Dendritic cell treated with granulocyte-macrophage colony-stimulating factor and Interleukin-4, amounts not matched to agents 40 ng/mL and 50 ng/mL, for 4 days (primary cell): Measurements from ENCODE around the gene FIBCD1.

Source experiments
- H3K27ac Mint-ChIP-seq: one replicate; pipeline ENCODE4 v1.8.0; 2022; ENCODE audit warnings: mild to moderate bottlenecking, mixed read lengths
- H3K27me3 Mint-ChIP-seq: one replicate; pipeline ENCODE4 v1.8.0; 2022; ENCODE audit warnings: mild to moderate bottlenecking, mixed read lengths
- H3K36me3 Mint-ChIP-seq: one replicate; pipeline ENCODE4 v1.8.0; 2022; ENCODE audit warnings: low read depth, mixed read lengths
- H3K4me1 Mint-ChIP-seq: one replicate; pipeline ENCODE4 v1.8.0; 2022; ENCODE audit warnings: low read depth, mixed read lengths
- H3K4me3 Mint-ChIP-seq: one replicate; pipeline ENCODE4 v1.8.0; 2022; ENCODE audit warnings: mild to moderate bottlenecking, moderate library complexity, mixed read lengths
- H3K9me3 Mint-ChIP-seq: one replicate; pipeline ENCODE4 v1.8.0; 2022; ENCODE audit warnings: mixed read lengths
- intact Hi-C: fragments of 100-400 bp; cut with micrococcal nuclease; formaldehyde crosslinking; loops from one replicate; pipeline ENCODE4 v1.15.0; 2022

The FIBCD1 gene

GRCh38 chr9:130952065-130952762 lies 13.2 kb upstream of the FIBCD1 start:
- Mint-ChIP-seq H3K4me1 (no peaks in the 10 kb centered on the region), H3K36me3 (no peaks in the 10 kb centered on the region), H3K9me3 (no peaks in the 10 kb centered on the region), H3K27ac (no peak overlapping the region), H3K27me3 (peaks cover 24% of the 10 kb centered on the region), H3K4me3 (no peak overlapping the region)
- intact Hi-C loops: no loop called here

GRCh38 chr9:130950039-130950311 lies 10.9 kb upstream of the FIBCD1 start:
- H3K27ac Mint-ChIP-seq: no peak overlapping the region
- H3K27me3 Mint-ChIP-seq: peaks cover 28% of the 10 kb centered on the region
- intact Hi-C loops: no loop called here
- H3K36me3 Mint-ChIP-seq: no peaks in the 10 kb centered on the region
- no peak overlapping the region for H3K4me3 Mint-ChIP-seq
- no peaks in the 10 kb centered on the region for H3K4me1 Mint-ChIP-seq
- no peaks in the 10 kb centered on the region for H3K9me3 Mint-ChIP-seq

- Mint-ChIP-seq H3K4me3 (no peak overlapping the region), H3K9me3 (no peaks in the 10 kb centered on the region), H3K27me3 (peaks cover 30% of the 10 kb centered on the region), H3K27ac (no peak overlapping the region), H3K36me3 (no peaks in the 10 kb centered on the region), H3K4me1 (no peaks in the 10 kb centered on the region)
- intact Hi-C loops: no loop called here
Observed at GRCh38 chr9:130949188-130950038, 10.4 kb upstream of the FIBCD1 start.

- no peak overlapping the region for H3K4me3 Mint-ChIP-seq
- H3K27ac Mint-ChIP-seq: no peak overlapping the region
- no peaks in the 10 kb centered on the region for H3K36me3 Mint-ChIP-seq
- no peaks in the 10 kb centered on the region for H3K9me3 Mint-ChIP-seq
- peaks cover 34% of the 10 kb centered on the region for H3K27me3 Mint-ChIP-seq
- intact Hi-C loops: no loop called here
- no peaks in the 10 kb centered on the region for H3K4me1 Mint-ChIP-seq
Observed at GRCh38 chr9:130948266-130948665, 9.2 kb upstream of the FIBCD1 start.

GRCh38 chr9:130947618-130948140 lies 8.6 kb upstream of the FIBCD1 start:
- Mint-ChIP-seq H3K4me3 (no peak overlapping the region), H3K9me3 (no peaks in the 10 kb centered on the region), H3K27ac (no peak overlapping the region), H3K27me3 (peaks cover 39% of the 10 kb centered on the region), H3K4me1 (no peaks in the 10 kb centered on the region), H3K36me3 (no peaks in the 10 kb centered on the region)
- intact Hi-C loops: no loop called here

GRCh38 chr9:130946766-130947617 lies 7.9 kb upstream of the FIBCD1 start:
- Mint-ChIP-seq H3K27ac (no peak overlapping the region), H3K27me3 (peaks cover 44% of the 10 kb centered on the region), H3K4me3 (no peak overlapping the region), H3K36me3 (no peaks in the 10 kb centered on the region), H3K4me1 (no peaks in the 10 kb centered on the region), H3K9me3 (no peaks in the 10 kb centered on the region)
- intact Hi-C loops: no loop called here

- no peak overlapping the region for H3K27ac Mint-ChIP-seq
- peaks cover 58% of the 10 kb centered on the region for H3K27me3 Mint-ChIP-seq
- H3K4me1 Mint-ChIP-seq: peaks cover 10% of the 10 kb centered on the region
- intact Hi-C loops: no loop called here
- no peak overlapping the region for H3K4me3 Mint-ChIP-seq
- H3K36me3 Mint-ChIP-seq: no peaks in the 10 kb centered on the region
- H3K9me3 Mint-ChIP-seq: no peaks in the 10 kb centered on the region
Observed at GRCh38 chr9:130945173-130945572, 6.1 kb upstream of the FIBCD1 start.

- Mint-ChIP-seq H3K27ac (no peak overlapping the region), H3K36me3 (no peaks in the 10 kb centered on the region), H3K9me3 (no peaks in the 10 kb centered on the region), H3K4me1 (peaks cover 10% of the 10 kb centered on the region), H3K27me3 (peaks cover 61% of the 10 kb centered on the region), H3K4me3 (no peak overlapping the region)
- intact Hi-C loops: loop anchor here (5.0 kb wide), 1 partner anchor 237 kb away; no protein-coding TSS in a partner anchor
Observed at GRCh38 chr9:130944510-130945058, 5.5 kb upstream of the FIBCD1 start.

GRCh38 chr9:130943777-130944176 lies 4.7 kb upstream of the FIBCD1 start:
- Mint-ChIP-seq H3K27me3 (peaks cover 58% of the 10 kb centered on the region), H3K4me3 (no peak overlapping the region), H3K27ac (no peak overlapping the region), H3K36me3 (no peaks in the 10 kb centered on the region), H3K9me3 (no peaks in the 10 kb centered on the region), H3K4me1 (peaks cover 13% of the 10 kb centered on the region)
- intact Hi-C loops: loop anchor here (5.0 kb wide), 1 partner anchor 236 kb away; no protein-coding TSS in a partner anchor

- intact Hi-C loops: loop anchor here (5.0 kb wide), 1 partner anchor 236 kb away; no protein-coding TSS in a partner anchor
- Mint-ChIP-seq H3K27ac (no peak overlapping the region), H3K36me3 (no peaks in the 10 kb centered on the region), H3K27me3 (peaks cover 57% of the 10 kb centered on the region), H3K4me1 (peaks cover 15% of the 10 kb centered on the region), H3K9me3 (no peaks in the 10 kb centered on the region), H3K4me3 (no peak overlapping the region)
Observed at GRCh38 chr9:130943221-130943620, 4.2 kb upstream of the FIBCD1 start.

GRCh38 chr9:130942679-130943078 lies 3.6 kb upstream of the FIBCD1 start:
- H3K4me3 Mint-ChIP-seq: no peak overlapping the region
- no peaks in the 10 kb centered on the region for H3K9me3 Mint-ChIP-seq
- no peak overlapping the region for H3K27ac Mint-ChIP-seq
- intact Hi-C loops: loop anchor here (5.0 kb wide), 1 partner anchor 235 kb away; no protein-coding TSS in a partner anchor
- H3K4me1 Mint-ChIP-seq: peaks cover 15% of the 10 kb centered on the region
- no peaks in the 10 kb centered on the region for H3K36me3 Mint-ChIP-seq
- H3K27me3 Mint-ChIP-seq: peaks cover 56% of the 10 kb centered on the region

- Mint-ChIP-seq H3K4me1 (peaks cover 15% of the 10 kb centered on the region), H3K27ac (no peak overlapping the region), H3K27me3 (peaks cover 59% of the 10 kb centered on the region), H3K36me3 (no peaks in the 10 kb centered on the region), H3K4me3 (no peak overlapping the region), H3K9me3 (no peaks in the 10 kb centered on the region)
- intact Hi-C loops: loop anchor here (5.0 kb wide), 1 partner anchor 235 kb away; no protein-coding TSS in a partner anchor
Observed at GRCh38 chr9:130942084-130942483, 3.0 kb upstream of the FIBCD1 start.
